NCI-H146 treated with DMSO at 0.1 percent for 48 hours (cell line): ENCODE results near the gene DLEC1.
"Not testable (repeated sequence)": the region's sequence is repeated elsewhere in the genome, so short reads cannot be mapped to it uniquely, and the experiment has no call there.

Experiments used
- DNase-seq: peaks from one replicate; lab custom pipeline; 2025; ENCODE audit not compliant: unreplicated experiment; lab: John Stamatoyannopoulos, UW

Gene DLEC1

DNA sequence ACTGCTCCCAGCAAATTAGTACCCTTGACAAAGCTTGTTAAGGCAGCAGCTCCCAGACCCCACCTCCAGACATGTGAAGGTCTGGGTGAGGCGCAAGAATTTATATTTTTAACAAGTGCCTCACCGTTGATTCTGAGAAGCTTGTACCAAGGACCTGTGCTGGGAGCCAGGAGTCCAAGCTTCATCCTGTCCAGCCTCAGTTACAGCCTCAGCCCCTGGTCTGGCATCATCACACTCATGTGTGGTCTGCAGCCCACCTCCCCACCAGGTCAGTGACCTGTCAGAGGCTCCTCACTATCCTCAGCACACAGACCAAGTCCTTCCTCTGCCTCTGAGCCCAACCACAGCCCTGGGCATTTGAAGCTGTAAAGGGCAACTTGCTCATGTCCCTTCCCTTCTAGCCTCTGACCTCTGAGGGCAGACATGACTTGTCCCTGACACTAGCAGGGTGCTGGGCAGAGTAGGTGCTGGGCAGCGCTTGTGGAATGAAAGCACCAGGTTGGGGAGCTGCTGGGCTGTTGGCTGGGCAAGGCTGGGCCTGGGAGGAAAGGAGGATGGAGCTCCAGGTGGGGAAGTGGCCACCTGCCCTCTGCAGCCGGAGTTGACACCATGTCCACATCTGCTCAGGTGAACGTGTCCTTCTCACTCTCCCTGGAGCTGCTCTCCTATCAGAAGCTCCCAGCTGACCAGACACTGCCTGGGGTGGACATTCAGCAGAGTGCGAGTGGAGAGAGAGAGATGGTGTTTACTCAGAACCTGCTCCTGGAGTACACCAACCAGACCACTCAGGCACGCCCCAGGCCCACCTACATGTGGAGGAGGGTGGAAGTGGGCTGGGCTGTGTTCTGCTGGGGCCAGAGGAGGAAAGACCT lies 81.0 kb downstream of the DLEC1 start:
- DNase-seq = no peak

DNA sequence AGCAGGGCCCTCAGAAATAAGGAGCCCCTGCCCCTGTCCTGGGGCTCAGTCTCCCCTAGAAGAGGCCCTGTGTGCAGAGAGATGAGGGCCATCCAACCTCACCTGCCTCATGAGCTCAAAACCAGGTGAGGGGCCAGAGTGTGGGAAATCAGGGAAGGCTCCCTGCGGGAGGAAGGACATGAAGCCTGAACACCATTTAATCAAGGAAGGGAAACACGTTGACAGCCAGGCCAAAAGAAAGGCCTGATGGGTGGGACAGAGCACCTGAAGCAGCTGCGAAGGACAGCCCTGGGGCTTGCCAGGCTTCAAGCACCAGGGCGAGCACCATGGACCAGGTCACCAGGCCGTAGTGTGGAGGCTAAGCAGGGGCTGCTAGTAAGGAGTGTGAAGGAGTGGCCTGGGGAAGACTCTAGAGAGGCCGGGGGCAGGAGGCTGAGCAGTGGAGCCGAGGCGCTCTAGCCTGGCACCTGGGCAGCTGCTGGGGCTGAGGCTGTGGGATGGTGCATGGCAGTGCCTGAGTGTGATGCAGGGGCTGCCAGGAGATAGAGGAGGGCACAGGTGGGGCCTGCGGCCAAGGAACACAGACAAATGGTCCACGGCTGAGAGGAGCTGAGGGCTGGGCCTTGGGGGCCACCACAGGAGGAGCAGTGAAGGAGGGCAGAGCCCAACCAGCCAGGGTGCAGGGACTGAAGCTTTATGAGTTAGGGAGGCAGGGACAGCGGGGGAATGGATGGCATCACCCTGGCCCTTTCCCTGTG lies 81.9 kb downstream of the DLEC1 start:
- DNase-seq = no peak

- DNase-seq = no peak
Observed at GRCh38 chr3:38121451-38121831, 82.4 kb downstream of the DLEC1 start.

- no peak for DNase-seq
Observed at GRCh38 chr3:38121832-38122461, 82.9 kb downstream of the DLEC1 start.

DNA sequence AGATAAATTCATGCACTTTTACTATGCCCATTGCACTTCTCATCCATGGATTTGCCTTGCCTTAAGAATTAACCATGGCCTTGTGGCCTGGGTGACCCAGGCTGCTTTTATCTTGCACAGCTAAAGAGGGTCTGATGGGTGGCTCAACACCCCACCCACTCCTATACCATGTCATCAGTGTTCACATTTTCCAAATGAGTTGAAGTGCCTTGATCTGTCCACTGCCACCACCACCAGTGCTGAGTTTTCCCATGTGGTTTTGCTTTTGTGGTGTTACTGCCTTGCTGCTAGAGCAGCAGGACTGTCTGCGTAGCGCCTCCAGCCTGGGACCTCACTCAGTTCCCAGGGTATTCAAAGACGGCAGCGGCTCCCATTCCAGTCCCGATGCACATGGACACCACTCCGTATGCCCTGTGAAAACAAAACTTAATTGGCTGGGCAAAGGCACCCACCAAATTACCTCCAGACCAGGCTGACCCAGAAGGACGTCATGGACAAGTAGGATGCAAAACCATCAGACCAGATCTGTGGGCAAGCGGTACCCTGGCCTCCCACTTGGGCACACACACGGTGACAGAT lies 83.8 kb downstream of the DLEC1 start:
- no peak for DNase-seq

DNA sequence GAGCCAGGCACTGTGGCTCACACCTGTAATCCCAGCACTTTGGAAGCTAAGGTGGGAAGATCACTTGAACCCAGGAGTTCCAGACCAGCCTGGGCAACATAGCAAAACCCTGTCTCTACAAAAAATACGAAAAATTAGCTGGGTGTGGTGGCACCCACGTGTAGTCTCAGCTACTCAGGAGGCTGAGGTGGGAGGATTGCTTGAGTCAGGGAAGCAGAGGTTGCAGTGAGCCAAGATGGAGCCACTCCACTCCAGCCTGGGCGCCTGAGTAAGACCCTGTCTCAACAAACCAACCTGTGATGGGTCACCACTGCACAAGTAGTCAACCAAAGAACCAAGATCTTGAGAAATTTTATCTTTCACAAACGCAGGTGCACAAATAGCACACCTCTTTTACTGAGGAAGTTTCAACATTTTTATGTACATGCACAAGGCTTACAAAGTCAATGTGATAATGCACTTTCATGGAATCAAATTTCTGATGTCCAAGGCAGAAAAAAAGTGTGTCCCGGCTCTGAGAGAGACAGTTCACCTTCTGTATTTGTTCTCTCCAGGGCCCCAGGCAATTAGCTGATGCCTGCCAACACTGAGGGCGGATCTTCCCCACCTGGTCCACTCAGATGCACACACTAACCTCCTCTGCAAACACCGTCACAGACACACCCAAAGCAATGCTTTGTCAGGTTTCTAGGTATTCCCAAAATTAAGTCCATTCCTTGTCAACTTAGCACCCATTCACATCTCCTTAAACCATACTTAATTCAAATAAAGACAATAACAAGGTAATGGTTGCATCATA lies 85.5 kb downstream of the DLEC1 start:
- peak; percentile 23 for DNase-seq

DNA sequence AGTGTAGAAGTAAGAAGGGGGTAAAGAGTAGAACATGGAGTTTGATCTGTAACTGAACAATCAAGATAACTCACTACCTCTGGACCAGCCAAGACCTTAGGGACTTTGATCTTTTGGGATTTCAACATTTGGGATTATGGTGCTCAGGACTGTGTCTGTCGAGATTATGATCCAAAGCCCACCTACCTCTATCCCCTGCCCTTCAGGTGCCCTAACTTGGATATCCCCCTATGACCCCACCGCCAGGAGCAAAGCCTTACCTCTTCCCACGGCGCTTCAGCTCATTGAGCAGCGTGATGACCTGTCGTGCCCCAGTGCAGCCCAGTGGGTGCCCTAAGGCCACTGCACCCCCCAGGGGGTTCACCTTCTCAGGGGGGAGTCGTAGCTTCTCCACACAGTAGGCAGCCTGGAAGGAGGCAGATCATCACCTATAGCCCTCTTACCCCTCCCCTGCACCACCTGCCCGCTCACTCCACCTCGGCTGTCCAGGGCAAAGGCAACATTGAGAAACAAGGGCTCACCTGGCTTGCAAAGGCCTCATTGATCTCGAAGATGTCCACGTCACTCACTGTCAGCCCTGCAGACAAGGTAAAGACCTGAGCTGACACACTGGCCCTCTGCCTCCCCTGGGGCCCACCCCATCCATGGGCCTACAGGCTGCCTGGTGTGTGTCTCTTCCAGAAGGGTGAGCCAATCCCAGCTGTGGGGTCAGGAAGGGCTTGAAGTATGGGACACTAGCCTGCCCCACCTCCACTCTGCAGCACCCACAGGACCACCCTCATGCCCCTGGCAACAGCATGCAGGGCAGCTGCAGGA lies 86.5 kb downstream of the DLEC1 start:
- no peak for DNase-seq

DNA sequence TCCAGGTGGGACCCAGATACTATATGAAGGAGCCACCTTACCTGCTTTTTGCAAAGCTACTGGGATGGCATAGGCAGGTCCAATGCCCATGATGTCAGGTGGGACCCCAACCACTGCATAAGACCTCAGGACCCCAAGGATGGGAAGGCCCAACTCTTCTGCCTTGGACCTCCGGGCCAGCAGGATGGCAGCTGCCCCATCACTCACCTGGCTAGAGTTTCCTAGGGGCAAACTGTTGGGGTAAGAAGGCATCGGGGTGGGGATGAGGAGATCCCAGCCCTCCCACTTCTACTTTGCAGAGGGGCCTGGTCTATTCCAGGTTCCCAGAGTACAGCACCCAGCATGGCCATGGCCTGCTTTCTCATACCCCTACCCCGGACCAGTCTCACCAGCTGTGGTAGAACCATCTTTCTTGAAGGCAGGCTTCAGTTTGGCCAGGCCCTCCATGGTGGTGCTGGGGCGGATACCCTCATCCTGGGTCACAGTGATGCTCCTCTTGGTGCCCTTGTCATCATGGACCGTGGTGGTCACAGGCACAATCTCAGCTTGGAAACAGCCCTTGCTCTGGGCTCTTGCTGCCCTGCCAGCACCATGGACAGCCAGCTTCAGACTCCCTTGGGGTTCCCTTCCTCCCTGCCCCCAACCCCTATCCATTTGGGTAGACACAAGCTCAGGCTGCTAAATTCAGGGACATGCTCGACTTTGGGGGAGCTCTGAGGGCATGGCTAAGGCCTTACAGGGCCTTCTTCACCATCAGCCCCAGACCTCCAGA lies 87.3 kb downstream of the DLEC1 start:
- DNase-seq = no peak

DNA sequence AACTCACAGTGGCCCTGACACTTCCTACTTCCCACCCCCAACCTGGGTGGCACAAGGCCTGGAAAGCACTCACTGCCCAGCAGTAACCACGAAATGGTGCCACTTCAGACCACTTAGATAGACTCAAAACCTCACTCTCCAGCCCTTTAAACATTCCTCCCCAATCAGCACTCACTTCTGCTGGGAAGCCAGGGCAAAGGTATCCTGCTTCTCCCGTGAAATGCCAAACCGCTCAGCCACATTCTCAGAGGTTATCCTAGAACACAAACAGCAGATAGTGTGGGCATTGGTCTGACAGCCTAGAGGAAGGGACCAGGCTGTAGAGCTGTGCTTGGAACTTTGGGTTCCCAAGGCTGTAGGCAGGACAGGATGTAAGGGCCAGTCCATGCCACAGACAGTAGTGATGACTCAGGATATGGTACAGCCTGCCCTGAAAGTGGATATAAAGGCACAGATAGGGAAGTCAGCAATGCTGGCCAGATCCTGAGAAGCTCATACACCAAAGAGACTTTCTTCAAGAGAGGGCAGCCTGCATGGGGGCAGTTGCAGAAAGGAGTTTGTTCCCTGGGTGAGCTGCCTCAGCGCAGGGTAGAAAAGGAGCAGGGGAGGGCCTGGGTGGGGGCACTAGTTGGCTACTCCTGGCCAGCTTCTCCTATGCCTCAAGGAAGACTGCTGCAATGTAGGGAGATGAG lies 88.7 kb downstream of the DLEC1 start:
- DNase-seq = no peak

DNA sequence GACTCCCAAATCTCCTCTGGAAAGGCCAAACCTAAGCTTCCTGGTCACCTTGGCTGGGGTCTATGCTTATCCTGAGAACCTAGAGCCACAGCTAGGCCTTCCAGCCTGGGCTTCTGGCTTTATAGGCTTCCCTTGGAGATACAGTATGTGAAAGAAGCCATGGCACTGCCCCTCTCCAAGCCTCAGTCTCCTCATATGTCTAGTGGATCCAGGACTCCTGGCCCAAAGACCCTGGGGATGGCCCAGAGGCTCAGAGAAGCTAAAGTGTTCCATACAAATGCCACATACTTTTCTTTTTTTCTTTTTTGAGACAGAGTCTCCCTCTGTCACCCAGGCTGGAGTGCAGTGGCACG lies 89.3 kb downstream of the DLEC1 start:
- DNase-seq = no peak

- DNase-seq = no peak
Observed at GRCh38 chr3:38129058-38129457, 90.0 kb downstream of the DLEC1 start.

DNA sequence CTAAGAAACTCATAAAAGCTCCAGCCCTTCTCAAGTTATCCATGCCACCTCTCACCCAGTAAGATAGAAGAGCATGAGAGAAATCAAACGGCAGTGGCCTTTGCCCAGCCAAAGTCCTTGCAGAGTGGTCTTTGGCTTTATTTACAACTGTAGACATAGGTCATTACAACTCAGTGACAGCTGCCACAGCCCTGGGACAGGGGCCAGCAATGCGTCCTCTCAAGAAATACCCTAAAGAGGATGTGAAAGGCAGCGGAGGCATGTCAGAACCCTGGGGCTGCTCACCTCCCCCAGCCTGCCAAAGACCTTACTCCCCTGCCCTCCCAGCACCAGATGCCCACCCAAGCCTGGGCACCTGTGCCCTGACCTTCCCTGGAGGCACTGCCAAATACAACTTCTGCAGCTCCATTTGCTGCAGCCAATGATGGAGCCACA lies 91.6 kb downstream of the DLEC1 start:
- DNase-seq = no peak

DNA sequence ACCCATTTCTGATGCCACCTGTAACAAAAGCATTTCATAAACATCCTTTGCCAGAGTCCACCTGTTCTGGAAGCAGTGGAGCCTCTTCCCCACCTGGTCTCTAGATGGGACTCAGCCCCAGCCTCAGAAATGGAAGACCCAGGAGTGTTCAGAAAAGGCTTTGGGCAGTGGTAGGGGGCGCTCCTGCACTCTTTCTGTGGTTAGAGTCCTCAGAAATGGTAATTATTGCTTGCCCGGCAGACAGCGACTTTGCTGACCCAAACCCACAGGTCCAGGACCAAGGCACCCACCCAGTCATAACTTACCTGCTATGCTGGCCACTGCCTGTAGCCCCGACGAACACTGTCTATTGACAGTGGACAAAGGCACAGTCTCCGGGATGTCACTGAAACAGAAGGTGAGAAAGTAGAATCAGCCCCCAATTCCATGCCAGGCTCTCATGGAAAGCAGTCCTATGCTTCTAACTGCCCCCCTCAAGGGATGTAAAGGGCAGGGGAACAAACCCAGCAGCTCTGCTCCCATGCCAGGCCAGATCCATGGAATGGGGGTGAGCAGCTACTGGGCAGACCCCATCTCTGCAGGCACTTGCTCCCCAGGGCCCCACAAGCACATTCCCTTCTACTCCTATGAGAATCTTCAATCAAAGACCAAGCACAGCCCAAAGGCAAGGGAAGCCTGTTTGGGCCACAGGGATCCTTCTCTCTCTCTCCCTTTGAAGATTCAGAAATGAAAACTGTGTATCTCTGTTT lies 92.8 kb downstream of the DLEC1 start:
- DNase-seq = no peak

- no peak for DNase-seq
Observed at GRCh38 chr3:38133209-38133556, 94.2 kb downstream of the DLEC1 start.

- DNase-seq = no peak
Observed at GRCh38 chr3:38133557-38134405, 94.8 kb downstream of the DLEC1 start.

DNA sequence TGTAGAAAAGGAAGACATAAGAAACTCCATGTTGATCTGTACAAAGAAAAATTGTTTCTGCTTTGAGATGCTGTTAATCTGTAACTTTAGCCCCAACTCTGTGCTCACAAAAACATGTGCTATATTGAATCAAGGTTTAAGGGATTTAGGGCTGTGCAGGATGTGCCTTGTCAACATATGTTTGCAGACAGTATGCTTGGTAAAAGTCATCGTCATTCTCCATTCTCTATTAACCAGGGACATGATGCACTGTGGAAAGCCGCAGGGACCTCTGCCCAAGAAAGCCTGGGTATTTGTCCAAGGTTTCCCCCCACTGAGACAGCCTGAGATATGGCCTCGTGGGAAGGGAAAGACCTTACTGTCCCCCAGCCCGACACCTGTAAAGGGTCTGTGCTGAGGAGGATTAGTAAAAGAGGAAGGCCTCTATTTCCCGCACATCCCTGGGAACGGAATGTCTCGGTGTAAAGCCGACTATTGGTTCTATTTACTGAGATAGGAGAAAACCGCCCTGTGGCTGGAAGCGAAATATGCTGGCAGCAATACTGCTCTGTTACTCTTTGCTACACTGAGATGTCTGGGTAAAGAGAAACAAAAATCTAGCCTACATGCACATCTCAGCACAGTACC lies 95.6 kb downstream of the DLEC1 start:
- DNase-seq = not testable (repeated sequence)
